C4-2B (cell line): Measurements from ENCODE around the gene GPD2.

Source experiments
- CTCF ChIP-seq: fragments of 450-650 bp; conservative IDR thresholded peaks from 2 replicates; pipeline ENCODE4 v1.5.1; 2017; ENCODE audit warnings: mild to moderate bottlenecking
- ZFX ChIP-seq: fragments of 450-650 bp; IDR thresholded peaks from 2 replicates; pipeline ENCODE4 v1.6.1; 2017

DNA sequence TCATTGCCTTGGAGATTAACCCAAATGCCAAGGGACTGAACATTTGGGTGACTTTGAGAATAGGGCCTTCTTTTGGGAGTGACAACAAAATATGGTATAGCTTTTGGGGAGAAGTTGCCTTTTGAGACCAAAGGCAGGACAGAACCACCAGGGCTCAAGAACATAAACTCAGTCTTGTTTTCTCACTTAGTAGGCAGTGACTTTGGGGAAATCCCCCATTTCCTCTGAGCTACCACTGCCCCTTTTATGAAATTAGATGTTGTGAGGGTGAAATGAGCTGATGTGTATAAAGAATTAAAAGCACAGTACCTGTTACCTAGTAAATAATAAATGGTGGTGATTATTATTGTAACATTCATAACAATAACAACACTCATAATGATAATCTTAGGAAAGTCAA, 36.5 kb downstream of the GPD2 start:
- no peak for TF ChIP-seq CTCF
- TF ChIP-seq ZFX: no peak
